RWPE2 (cell line): ENCODE data around the gene HGD.

Experiments used
- ATAC-seq: fragments of 200-7000 bp; cut with Tn5 transposase; 3 replicates; pipeline ENCODE4 v1.9.1; 2021; ENCODE audit warnings: low read depth
- DNase-seq: peaks from one replicate; pipeline ENCODE4 v3.0.0-alpha.2; 2020; ENCODE audit warnings: low spot score
- H3K27ac ChIP-seq: fragments of 450-650 bp; 2 replicates; pipeline ENCODE4 v1.5.1; 2017; ENCODE audit warnings: mild to moderate bottlenecking; ENCODE audit not compliant: poor library complexity, severe bottlenecking
- H3K27me3 ChIP-seq: fragments of 250-450 bp; sonication (Bioruptor Pico); 2 replicates; pipeline ENCODE4 v1.5.1; 2021; ENCODE audit warnings: mild to moderate bottlenecking, moderate library complexity; ENCODE audit not compliant: insufficient read depth, poor library complexity, severe bottlenecking
- H3K36me3 ChIP-seq: fragments of 250-450 bp; sonication (Bioruptor Pico); 2 replicates; pipeline ENCODE4 v1.5.1; 2020; ENCODE audit warnings: low read depth, mild to moderate bottlenecking, moderate library complexity
- H3K4me1 ChIP-seq: fragments of 250-450 bp; sonication (Bioruptor Pico); 2 replicates; pipeline ENCODE4 v1.5.1; 2021; ENCODE audit warnings: mild to moderate bottlenecking, moderate library complexity; ENCODE audit not compliant: insufficient read depth, poor library complexity, severe bottlenecking
- H3K4me3 ChIP-seq: fragments of 250-450 bp; sonication (Bioruptor Pico); 2 replicates; pipeline ENCODE4 v1.5.1; 2021; ENCODE audit warnings: mild to moderate bottlenecking, moderate library complexity; ENCODE audit not compliant: severe bottlenecking
- H3K9me3 ChIP-seq: fragments of 250-450 bp; sonication (Bioruptor Pico); 2 replicates; pipeline ENCODE4 v1.5.1; 2021; ENCODE audit warnings: mild to moderate bottlenecking, moderate library complexity; ENCODE audit not compliant: severe bottlenecking
- TF ChIP-seq, protein P1 (sequence below): fragments of 450-650 bp; IDR thresholded peaks from one replicate; pipeline ENCODE4 v1.5.1; 2017; ENCODE audit warnings: mild to moderate bottlenecking, moderate library complexity; ENCODE audit not compliant: poor library complexity, severe bottlenecking

Gene HGD

DNA sequence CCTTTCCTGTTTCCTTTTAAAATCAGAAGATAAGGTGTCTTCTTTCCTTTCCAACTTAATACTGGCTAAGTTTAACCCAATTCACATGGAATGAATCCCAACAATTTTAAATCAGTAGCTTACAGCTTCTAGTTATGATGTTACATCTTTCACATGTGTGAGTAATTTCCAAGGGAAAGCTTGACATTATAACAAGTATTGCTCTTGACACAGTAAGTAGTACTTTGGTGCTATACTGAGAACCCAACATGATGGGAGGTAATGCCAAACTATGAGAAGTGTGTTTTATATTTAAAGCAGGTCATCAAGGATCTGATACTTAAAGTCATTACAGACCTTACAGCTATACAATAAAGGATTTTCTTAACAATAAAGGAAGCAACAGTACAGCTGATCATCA, 31.2 kb upstream of the HGD start:
- Histone ChIP-seq H3K4me1 (no peaks in the 10 kb centered on the region), H3K27ac (no peak overlapping the region), H3K27me3 (no peaks in the 10 kb centered on the region), H3K4me3 (no peak overlapping the region), H3K36me3 (no peaks in the 10 kb centered on the region), H3K9me3 (no peaks in the 10 kb centered on the region)
- TF ChIP-seq, protein P1, sequence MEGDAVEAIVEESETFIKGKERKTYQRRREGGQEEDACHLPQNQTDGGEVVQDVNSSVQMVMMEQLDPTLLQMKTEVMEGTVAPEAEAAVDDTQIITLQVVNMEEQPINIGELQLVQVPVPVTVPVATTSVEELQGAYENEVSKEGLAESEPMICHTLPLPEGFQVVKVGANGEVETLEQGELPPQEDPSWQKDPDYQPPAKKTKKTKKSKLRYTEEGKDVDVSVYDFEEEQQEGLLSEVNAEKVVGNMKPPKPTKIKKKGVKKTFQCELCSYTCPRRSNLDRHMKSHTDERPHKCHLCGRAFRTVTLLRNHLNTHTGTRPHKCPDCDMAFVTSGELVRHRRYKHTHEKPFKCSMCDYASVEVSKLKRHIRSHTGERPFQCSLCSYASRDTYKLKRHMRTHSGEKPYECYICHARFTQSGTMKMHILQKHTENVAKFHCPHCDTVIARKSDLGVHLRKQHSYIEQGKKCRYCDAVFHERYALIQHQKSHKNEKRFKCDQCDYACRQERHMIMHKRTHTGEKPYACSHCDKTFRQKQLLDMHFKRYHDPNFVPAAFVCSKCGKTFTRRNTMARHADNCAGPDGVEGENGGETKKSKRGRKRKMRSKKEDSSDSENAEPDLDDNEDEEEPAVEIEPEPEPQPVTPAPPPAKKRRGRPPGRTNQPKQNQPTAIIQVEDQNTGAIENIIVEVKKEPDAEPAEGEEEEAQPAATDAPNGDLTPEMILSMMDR: no peak
- no peak for ATAC-seq
- DNase-seq: no peak

DNA sequence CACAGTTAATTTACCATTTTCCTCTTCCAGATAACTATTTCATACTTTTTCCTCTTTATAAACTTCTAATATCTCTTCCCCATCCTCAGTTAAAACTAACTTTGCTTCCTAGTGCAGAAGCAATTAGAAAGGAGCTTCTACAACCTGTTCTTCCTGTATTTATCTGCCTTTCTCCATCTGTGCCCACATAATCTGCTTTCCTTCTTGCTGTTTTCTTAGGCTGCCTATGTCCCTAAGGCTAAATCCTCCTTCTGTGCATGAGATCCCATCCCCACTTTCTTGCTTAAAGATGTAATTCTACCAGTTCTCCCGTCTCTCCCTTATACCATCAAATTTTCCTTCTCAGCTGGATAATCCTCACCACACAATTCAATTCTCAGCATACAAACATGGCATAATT, 28.3 kb upstream of the HGD start:
- Histone ChIP-seq H3K27me3 (no peaks in the 10 kb centered on the region), H3K9me3 (no peaks in the 10 kb centered on the region), H3K27ac (no peak overlapping the region), H3K36me3 (peaks cover 3% of the 10 kb centered on the region; the same call in 1 of the 2 replicates), H3K4me1 (no peaks in the 10 kb centered on the region), H3K4me3 (no peak overlapping the region)
- ATAC-seq: no peak
- no peak for DNase-seq
- TF ChIP-seq, protein P1: no peak

DNA sequence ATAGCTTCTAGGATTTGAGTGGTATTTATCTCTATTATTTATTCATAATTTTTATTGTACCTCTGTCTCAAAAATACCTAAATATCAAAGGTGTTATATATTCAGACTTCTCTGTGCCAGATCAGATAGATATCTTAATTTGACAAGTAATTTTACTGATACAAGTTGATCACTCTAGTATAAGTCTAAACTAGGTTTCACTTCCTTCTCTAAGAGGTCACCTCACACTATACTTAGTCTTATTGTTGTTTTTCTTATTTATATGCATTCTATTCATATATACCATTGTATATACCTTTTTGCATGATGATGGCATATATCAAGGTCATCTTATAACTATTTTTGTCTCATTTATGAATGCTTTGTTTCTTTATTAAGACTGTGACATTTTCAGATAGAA, 26.4 kb upstream of the HGD start:
- Histone ChIP-seq H3K9me3 (no peaks in the 10 kb centered on the region), H3K27me3 (no peaks in the 10 kb centered on the region), H3K27ac (no peak overlapping the region), H3K4me1 (no peaks in the 10 kb centered on the region), H3K4me3 (no peak overlapping the region), H3K36me3 (peaks cover 6% of the 10 kb centered on the region; the same call in 1 of the 2 replicates)
- TF ChIP-seq, protein P1: no peak
- ATAC-seq: no peak
- DNase-seq: no peak

DNA sequence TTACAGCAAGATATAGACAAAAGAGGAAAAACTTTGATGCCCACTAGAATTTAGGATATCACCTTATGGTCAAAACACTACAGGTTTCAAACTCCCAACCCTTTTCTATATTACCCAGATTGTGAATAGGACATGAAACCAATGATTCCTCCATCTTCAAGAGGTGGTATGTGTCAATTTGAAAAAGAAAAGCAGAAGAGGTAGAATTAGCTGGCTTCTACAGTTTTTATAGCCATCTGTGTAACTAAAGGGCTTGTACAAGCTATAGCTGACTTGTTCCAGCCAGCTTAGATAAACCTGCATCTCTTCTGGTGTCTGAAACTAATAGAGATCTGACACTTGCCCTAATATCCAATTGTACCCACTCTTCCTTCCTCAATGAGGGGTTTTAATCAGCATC, 24.9 kb upstream of the HGD start:
- H3K27ac ChIP-seq: no peak overlapping the region
- no peak for DNase-seq
- TF ChIP-seq, protein P1: no peak

DNA sequence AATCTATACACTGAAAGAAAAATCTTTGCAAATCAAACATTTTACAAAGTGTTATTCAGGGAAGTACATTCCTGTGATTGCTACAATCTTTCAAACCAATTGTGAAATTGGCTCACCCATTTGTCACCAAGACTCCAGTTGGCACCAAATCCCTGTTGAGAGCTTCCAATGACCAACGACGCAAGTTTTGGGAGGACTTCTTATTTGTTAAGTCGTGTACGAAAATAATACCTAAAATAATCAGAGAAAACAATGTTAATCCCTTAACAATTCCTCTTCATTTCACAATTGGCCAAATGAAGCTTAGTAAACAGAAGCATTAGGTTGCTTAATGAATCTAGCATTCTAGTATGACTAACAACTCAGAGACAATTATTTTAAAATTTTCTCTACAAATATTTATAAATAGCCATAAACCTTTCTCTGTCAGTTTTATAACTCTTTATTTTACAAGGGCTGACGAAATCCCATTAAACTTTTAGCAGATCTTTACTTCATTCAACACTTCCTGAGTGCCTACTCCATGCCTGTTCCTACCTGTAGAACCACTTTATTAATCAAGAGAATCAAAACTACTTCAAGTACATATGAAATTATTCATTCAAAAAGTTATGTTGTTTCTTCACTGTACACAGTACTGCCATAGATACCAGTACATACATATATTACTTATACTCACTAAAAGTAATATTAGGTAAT, 24.0 kb upstream of the HGD start:
- Histone ChIP-seq H3K27ac (no peak overlapping the region), H3K36me3 (peaks cover 11% of the 10 kb centered on the region; the same call in 1 of the 2 replicates), H3K4me1 (no peaks in the 10 kb centered on the region), H3K9me3 (no peaks in the 10 kb centered on the region), H3K4me3 (no peak overlapping the region), H3K27me3 (no peaks in the 10 kb centered on the region)
- no peak for DNase-seq
- TF ChIP-seq, protein P1: no peak
- ATAC-seq: no peak

More for the DNA sequence above, 24.9 kb upstream of the HGD start:
- ATAC-seq: no peak
- Histone ChIP-seq H3K4me1 (no peaks in the 10 kb centered on the region), H3K27me3 (no peaks in the 10 kb centered on the region), H3K4me3 (no peak overlapping the region), H3K9me3 (no peaks in the 10 kb centered on the region), H3K36me3 (peaks cover 11% of the 10 kb centered on the region; the same call in 1 of the 2 replicates)
